Measurements from ENCODE around the gene CAMSAP3.

- TF ChIP-seq, protein P1, sequence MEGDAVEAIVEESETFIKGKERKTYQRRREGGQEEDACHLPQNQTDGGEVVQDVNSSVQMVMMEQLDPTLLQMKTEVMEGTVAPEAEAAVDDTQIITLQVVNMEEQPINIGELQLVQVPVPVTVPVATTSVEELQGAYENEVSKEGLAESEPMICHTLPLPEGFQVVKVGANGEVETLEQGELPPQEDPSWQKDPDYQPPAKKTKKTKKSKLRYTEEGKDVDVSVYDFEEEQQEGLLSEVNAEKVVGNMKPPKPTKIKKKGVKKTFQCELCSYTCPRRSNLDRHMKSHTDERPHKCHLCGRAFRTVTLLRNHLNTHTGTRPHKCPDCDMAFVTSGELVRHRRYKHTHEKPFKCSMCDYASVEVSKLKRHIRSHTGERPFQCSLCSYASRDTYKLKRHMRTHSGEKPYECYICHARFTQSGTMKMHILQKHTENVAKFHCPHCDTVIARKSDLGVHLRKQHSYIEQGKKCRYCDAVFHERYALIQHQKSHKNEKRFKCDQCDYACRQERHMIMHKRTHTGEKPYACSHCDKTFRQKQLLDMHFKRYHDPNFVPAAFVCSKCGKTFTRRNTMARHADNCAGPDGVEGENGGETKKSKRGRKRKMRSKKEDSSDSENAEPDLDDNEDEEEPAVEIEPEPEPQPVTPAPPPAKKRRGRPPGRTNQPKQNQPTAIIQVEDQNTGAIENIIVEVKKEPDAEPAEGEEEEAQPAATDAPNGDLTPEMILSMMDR (IDR thresholded peaks at IDR 0.05; ENCODE audit: insufficient read depth, low read depth, low read length), result no peak
- TF ChIP-seq EZH2 (IDR thresholded peaks at IDR 0.05; ENCODE audit: insufficient read depth, low read length), result no peak
These were observed 49.8 kb upstream of the CAMSAP3 start for GRCh38 chr19:7545904-7546303.

Data from astrocyte (in vitro differentiated cells and primary cell).